GM12874 (cell line): ENCODE measurements around the gene JUNB.
A peak's percentile ranks its signal among the peaks of the same experiment; 100 is the strongest.

ENCODE experiments used
- CTCF ChIP-seq: IDR thresholded peaks from 2 replicates; pipeline ENCODE4 v1.5.1; 2011; ENCODE audit warnings: low read depth, mild to moderate bottlenecking, control low read depth, low read length, moderate library complexity; ENCODE audit not compliant: insufficient read depth

The JUNB gene

GRCh38 chr19:12833738-12834565 is 42.7 kb downstream of the JUNB start:
- TF ChIP-seq CTCF: no peak

GRCh38 chr19:12834566-12834943 is 43.3 kb downstream of the JUNB start, which contains the start of gene RTBDN:
TSS of gene RTBDN (minus strand) at chr19:12834579. CDS start at chr19:12829979, 4,600 bp downstream.
- no peak for TF ChIP-seq CTCF

GRCh38 chr19:12834976-12835757 is 43.9 kb downstream of the JUNB start:
- no peak for TF ChIP-seq CTCF

GRCh38 chr19:12836529-12836863 is 45.2 kb downstream of the JUNB start:
- TF ChIP-seq CTCF: no peak

- TF ChIP-seq CTCF: no peak
These were observed 45.9 kb downstream of the JUNB start for GRCh38 chr19:12837225-12837624.

- peak; percentile 72 for TF ChIP-seq CTCF
These were observed 47.0 kb downstream of the JUNB start, which contains the start of gene MAST1 for GRCh38 chr19:12838182-12838885. TSS of gene MAST1 (plus strand) at chr19:12838515. CDS start at chr19:12838573, 58 bp downstream.

- TF ChIP-seq CTCF: no peak
These were observed 47.8 kb downstream of the JUNB start for GRCh38 chr19:12838886-12839756.
